ENCODE data around the gene WDFY4. TPM values are rescaled to one million over a fixed set of nuclear protein-coding genes. Genes with fewer than 3 reads are reported as not detected.

WDFY4 gene
- polyA plus RNA-seq, 4 donors: under 0.01 to 3.2 (median 0.88) TPM

DNA sequence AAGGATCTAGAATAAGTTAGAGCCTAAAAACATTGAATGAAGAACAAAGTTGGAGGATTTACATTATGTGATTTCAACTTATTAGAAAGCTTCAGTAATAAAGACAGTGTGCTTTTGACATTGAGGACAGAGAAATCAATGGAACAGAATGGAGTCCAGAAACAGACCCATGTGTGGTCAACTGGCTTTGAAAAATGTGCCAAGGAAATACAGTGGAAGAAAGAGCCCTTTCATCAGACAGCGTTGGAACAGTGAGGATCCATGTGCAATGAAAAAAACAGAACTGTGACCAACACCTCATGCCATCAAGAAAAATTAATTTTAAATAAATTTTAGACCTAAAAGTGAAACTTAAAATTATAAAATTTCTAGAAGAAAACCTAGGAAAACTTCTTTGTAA lies 305.6 kb downstream of the WDFY4 start:
- no peaks in the 10 kb centered on the region for H3K9me3 ChIP-seq (ENCODE audit: control insufficient read depth in 2 of 2, insufficient read depth in 1 of 2, low read depth in 1 of 2, low read length in 1 of 2)
- no peak overlapping the region for H3K27ac ChIP-seq (ENCODE audit: low read depth in 1 of 3, low read length in 2 of 3)
- H3K27me3 ChIP-seq (ENCODE audit: control insufficient read depth in 3 of 3, insufficient read depth in 3 of 3, low read length in 3 of 3): no peaks in the 10 kb centered on the region
- DNase-seq (no peak), FAIRE-seq (no peak)
- no peak overlapping the region for H3K4me3 ChIP-seq (ENCODE audit: low read depth in 1 of 3, low read length in 3 of 3)
- H3K4me1 ChIP-seq (ENCODE audit: control insufficient read depth in 3 of 3, insufficient read depth in 2 of 3, low read depth in 1 of 3, low read length in 2 of 3): no peaks in the 10 kb centered on the region
- WGBS, 3 donors: 88 to 93% (median 89%) methylated on average over 1 of the region's 1 CpG
- H3K36me3 ChIP-seq (ENCODE audit: control insufficient read depth in 3 of 3, insufficient read depth in 2 of 3, low read depth in 1 of 3, low read length in 3 of 3): no peaks in the 10 kb centered on the region

DNA sequence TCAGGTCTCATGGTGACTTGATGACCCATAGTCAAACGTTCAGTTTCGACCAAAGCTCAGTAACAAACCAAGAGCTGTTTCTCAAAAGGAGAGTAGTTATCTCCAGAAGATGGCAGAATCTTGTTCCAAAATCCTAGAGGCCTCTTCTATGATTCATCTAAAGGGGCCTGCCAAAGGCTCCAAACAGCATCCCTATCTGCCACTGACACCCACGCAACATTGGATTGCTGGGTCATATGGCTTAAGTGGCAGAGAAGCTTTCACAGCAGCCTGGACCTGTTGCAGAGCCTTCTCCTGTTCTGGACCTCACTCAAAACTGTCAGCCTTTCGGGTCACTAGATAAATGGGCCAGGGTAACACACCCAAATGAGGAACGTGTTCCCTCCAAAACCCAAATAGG lies 309.0 kb downstream of the WDFY4 start:
- WGBS, 3 donors: 87 to 90% (median 88%) methylated on average over 5 of the region's 5 CpGs
- no peak for DNase-seq
- peaks cover 0 to under 1% (median 0%) of the 10 kb centered on the region in 3 donors for H3K4me1 ChIP-seq (ENCODE audit: control insufficient read depth in 3 of 3, insufficient read depth in 2 of 3, low read depth in 1 of 3, low read length in 2 of 3)

DNA sequence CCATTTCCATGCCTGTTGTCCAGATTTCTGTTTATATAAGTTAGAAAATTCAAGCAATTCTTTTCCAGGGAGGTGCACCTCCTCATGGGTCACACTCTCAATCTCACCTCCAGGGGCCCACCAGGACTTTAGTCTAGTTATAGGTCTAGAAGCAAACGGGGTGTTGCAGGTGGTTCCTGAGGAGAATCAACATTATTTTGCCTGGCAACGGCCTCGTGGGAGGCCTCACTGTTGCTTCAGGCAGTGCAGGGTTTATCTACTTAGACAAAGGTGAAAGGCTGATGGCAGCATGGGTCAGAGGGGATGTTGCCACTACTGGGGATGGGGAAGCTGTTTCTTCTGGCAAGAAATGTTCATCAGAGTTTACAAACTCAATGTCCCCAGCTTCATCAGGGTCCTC lies 311.7 kb downstream of the WDFY4 start:
- FAIRE-seq (no peak), DNase-seq (peak in 1 of 2 donors; percentile 57)
- H3K4me3 ChIP-seq (ENCODE audit: low read depth in 1 of 3, low read length in 3 of 3): no peak overlapping the region
- H3K36me3 ChIP-seq (ENCODE audit: control insufficient read depth in 3 of 3, insufficient read depth in 2 of 3, low read depth in 1 of 3, low read length in 3 of 3): no peaks in the 10 kb centered on the region
- H3K27ac ChIP-seq (ENCODE audit: low read depth in 1 of 3, low read length in 2 of 3): no peak overlapping the region
- no peaks in the 10 kb centered on the region for H3K9me3 ChIP-seq (ENCODE audit: control insufficient read depth in 2 of 2, insufficient read depth in 1 of 2, low read depth in 1 of 2, low read length in 1 of 2)
- 17 to 57% (median 18%) methylated on average over 3 of the region's 3 CpGs for WGBS, 3 donors
- peaks cover 0 to 27% (median 2%) of the 10 kb centered on the region in 3 donors for H3K4me1 ChIP-seq (ENCODE audit: control insufficient read depth in 3 of 3, insufficient read depth in 2 of 3, low read depth in 1 of 3, low read length in 2 of 3)
- H3K27me3 ChIP-seq (ENCODE audit: control insufficient read depth in 3 of 3, insufficient read depth in 3 of 3, low read length in 3 of 3): no peaks in the 10 kb centered on the region

More for the DNA sequence above, 309.0 kb downstream of the WDFY4 start:
- no peak overlapping the region for H3K4me3 ChIP-seq (ENCODE audit: low read depth in 1 of 3, low read length in 3 of 3)
- no peaks in the 10 kb centered on the region for H3K27me3 ChIP-seq (ENCODE audit: control insufficient read depth in 3 of 3, insufficient read depth in 3 of 3, low read length in 3 of 3)
- H3K9me3 ChIP-seq (ENCODE audit: control insufficient read depth in 2 of 2, insufficient read depth in 1 of 2, low read depth in 1 of 2, low read length in 1 of 2): no peaks in the 10 kb centered on the region
- FAIRE-seq: no peak
- no peak overlapping the region for H3K27ac ChIP-seq (ENCODE audit: low read depth in 1 of 3, low read length in 2 of 3)
- no peaks in the 10 kb centered on the region for H3K36me3 ChIP-seq (ENCODE audit: control insufficient read depth in 3 of 3, insufficient read depth in 2 of 3, low read depth in 1 of 3, low read length in 3 of 3)

DNA sequence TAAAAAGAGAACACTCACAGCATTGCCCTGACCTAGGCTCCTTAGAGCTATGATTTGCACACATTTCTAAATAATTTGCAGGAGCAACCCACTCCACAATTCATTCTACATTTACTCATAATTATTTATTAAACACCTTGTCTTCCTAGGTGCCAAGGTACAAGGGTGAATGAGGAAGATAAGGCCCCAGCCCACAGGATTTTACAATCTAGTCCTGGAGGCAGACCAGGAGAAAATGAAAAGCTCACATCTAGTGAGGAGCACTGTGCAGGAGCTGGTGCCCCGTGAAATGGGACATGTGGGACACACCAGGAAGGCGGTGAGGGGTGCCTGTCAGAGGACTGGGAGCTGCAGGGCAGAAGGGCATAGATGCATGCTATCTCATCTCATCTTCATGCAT lies 314.7 kb downstream of the WDFY4 start:
- Histone ChIP-seq H3K4me1 (ENCODE audit: control insufficient read depth in 3 of 3, insufficient read depth in 2 of 3, low read depth in 1 of 3, low read length in 2 of 3) (peaks cover 3 to 38% (median 5%) of the 10 kb centered on the region in 3 donors), H3K9me3 (ENCODE audit: control insufficient read depth in 2 of 2, insufficient read depth in 1 of 2, low read depth in 1 of 2, low read length in 1 of 2) (no peaks in the 10 kb centered on the region), H3K27ac (ENCODE audit: low read depth in 1 of 3, low read length in 2 of 3) (no peak overlapping the region), H3K27me3 (ENCODE audit: control insufficient read depth in 3 of 3, insufficient read depth in 3 of 3, low read length in 3 of 3) (no peaks in the 10 kb centered on the region), H3K4me3 (ENCODE audit: low read depth in 1 of 3, low read length in 3 of 3) (no peak overlapping the region), H3K36me3 (ENCODE audit: control insufficient read depth in 3 of 3, insufficient read depth in 2 of 3, low read depth in 1 of 3, low read length in 3 of 3) (no peaks in the 10 kb centered on the region)
- DNase-seq (peak; percentile 48 to 53), FAIRE-seq (no peak)
- WGBS, 3 donors: 16 to 59% (median 20%) methylated on average over 2 of the region's 2 CpGs

DNA sequence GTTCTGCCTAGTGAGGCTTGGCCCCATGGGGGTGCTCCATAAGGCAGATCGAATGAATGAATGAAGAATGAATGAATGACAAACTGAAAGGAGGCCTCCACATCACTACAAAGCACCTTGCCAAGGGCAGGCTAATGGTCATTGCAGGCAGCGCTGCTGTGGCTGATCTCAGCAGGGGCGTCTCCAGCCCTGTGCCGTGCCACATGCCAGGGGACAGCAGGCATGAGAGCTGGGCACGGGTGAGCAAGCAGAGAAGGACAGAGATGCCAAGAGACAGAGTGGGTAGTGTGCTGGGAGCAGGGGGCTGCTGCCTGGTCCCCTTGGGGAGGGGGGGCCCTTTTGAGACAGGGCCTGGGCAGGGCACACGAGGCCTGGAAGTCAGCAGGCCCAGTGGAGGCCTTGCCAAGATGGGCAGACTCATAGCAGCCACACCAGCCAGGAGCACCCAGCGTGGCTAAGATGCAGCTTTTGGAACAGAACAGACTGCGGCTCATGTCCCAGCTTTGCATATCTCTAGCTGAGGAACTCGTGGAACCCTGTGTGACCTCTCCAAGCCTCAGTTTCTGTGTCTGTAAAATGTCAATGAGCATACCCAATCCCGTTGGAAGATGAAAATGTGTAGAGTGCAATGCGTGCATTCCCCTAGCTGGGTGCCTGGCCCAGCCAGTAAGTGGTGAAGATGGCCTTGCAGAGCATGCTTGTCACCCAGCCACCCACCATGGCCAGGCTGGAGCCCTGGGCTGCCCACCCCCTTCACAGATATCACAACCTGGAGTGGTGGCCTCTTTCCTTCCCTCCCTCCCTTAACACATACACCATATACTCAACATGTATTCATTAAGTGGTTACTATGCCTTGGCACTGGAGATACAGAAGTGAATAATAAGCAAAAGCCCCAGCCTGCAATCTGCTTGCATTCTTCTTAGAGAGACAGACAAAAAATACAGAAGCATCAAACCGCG lies 316.0 kb downstream of the WDFY4 start:
- H3K4me3 ChIP-seq (ENCODE audit: low read depth in 1 of 3, low read length in 3 of 3): no peak overlapping the region
- WGBS, 3 donors: 73 to 83% (median 78%) methylated on average over 13 of the region's 13 CpGs
- no peaks in the 10 kb centered on the region for H3K27me3 ChIP-seq (ENCODE audit: control insufficient read depth in 3 of 3, insufficient read depth in 3 of 3, low read length in 3 of 3)
- no peak for FAIRE-seq
- DNase-seq: no peak
- H3K4me1 ChIP-seq (ENCODE audit: control insufficient read depth in 3 of 3, insufficient read depth in 2 of 3, low read depth in 1 of 3, low read length in 2 of 3): peaks cover 3 to 38% (median 5%) of the 10 kb centered on the region in 3 donors
- H3K9me3 ChIP-seq (ENCODE audit: control insufficient read depth in 2 of 2, insufficient read depth in 1 of 2, low read depth in 1 of 2, low read length in 1 of 2): no peaks in the 10 kb centered on the region
- no peak overlapping the region for H3K27ac ChIP-seq (ENCODE audit: low read depth in 1 of 3, low read length in 2 of 3)
- no peaks in the 10 kb centered on the region for H3K36me3 ChIP-seq (ENCODE audit: control insufficient read depth in 3 of 3, insufficient read depth in 2 of 3, low read depth in 1 of 3, low read length in 3 of 3)

DNA sequence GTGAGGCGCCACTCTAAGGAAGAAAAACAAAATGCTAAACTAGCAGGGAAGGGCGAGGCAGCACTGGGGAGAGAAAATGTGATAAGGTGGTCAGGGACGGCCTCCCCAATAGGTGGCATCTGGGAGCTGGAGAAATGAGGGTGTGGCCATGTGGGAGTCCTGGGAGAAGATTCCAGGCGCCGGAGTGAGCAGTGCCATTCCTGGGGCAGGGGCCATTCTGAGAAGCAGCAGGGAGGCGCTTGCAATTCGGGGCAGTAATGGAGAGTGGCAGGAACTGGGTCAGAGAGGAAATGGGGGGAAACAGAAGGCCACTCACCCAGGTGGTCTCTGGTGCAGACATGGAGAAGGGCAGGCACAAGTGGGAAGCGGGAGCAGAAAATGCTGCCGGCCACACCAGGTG lies 316.7 kb downstream of the WDFY4 start:
- 36 to 64% (median 46%) methylated on average over 9 of the region's 9 CpGs for WGBS, 3 donors

DNA sequence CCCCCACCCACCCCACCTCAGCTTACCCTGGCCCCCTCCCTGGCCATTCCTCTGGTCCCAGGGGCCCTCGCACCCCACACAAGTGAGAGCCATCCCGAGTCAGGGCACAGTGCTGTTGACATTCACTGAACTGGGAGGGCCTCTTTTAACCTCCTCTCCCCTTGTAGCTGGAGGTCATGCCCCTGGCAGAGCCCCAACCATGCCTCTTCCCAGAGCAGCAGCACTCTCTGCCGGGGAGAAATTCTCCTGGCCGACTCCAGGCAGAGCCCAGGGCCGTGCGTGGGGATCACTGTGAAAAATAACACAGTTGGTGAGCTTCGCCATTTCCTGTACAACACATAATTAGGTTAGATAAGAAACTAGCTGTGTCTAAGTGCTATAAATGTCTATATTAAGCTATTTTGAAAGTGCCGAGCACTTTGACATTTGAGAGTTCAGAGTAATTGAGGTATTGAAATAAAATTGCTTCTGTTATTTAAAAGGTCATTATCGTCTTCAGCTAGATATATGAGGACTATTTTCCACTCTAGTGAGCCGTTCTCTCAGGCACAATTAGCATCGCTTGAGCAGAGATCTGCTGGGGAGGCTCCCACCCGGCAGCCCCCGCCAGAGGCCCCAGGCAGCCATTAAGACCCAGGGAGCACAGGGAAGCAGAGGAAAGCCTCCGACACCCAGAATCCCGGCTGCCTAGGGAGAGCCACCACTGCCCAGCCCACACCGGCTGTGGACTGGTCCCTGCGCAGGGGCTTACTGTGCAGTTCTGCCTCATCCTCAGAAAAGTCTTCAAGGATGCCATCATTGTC lies 317.4 kb downstream of the WDFY4 start:
- DNase-seq: peak in 1 of 2 donors; percentile 36
- no peak overlapping the region for H3K4me3 ChIP-seq (ENCODE audit: low read depth in 1 of 3, low read length in 3 of 3)
- FAIRE-seq: no peak
- H3K27ac ChIP-seq (ENCODE audit: low read depth in 1 of 3, low read length in 2 of 3): peak overlapping the region in 1 of 3 donors; percentile 72
- no peaks in the 10 kb centered on the region for H3K9me3 ChIP-seq (ENCODE audit: control insufficient read depth in 2 of 2, insufficient read depth in 1 of 2, low read depth in 1 of 2, low read length in 1 of 2)
- 35 to 52% (median 45%) methylated on average over 17 of the region's 17 CpGs for WGBS, 3 donors
- peaks cover 3 to 38% (median 5%) of the 10 kb centered on the region in 3 donors for H3K4me1 ChIP-seq (ENCODE audit: control insufficient read depth in 3 of 3, insufficient read depth in 2 of 3, low read depth in 1 of 3, low read length in 2 of 3)
- no peaks in the 10 kb centered on the region for H3K36me3 ChIP-seq (ENCODE audit: control insufficient read depth in 3 of 3, insufficient read depth in 2 of 3, low read depth in 1 of 3, low read length in 3 of 3)
- no peaks in the 10 kb centered on the region for H3K27me3 ChIP-seq (ENCODE audit: control insufficient read depth in 3 of 3, insufficient read depth in 3 of 3, low read length in 3 of 3)

More for the DNA sequence above, 316.7 kb downstream of the WDFY4 start:
- H3K4me1 ChIP-seq (ENCODE audit: control insufficient read depth in 3 of 3, insufficient read depth in 2 of 3, low read depth in 1 of 3, low read length in 2 of 3): peaks cover 3 to 38% (median 5%) of the 10 kb centered on the region in 3 donors
- H3K4me3 ChIP-seq (ENCODE audit: low read depth in 1 of 3, low read length in 3 of 3): no peak overlapping the region
- H3K9me3 ChIP-seq (ENCODE audit: control insufficient read depth in 2 of 2, insufficient read depth in 1 of 2, low read depth in 1 of 2, low read length in 1 of 2): no peaks in the 10 kb centered on the region
- H3K36me3 ChIP-seq (ENCODE audit: control insufficient read depth in 3 of 3, insufficient read depth in 2 of 3, low read depth in 1 of 3, low read length in 3 of 3): no peaks in the 10 kb centered on the region
- peak overlapping the region in 1 of 3 donors; percentile 72 for H3K27ac ChIP-seq (ENCODE audit: low read depth in 1 of 3, low read length in 2 of 3)
- no peaks in the 10 kb centered on the region for H3K27me3 ChIP-seq (ENCODE audit: control insufficient read depth in 3 of 3, insufficient read depth in 3 of 3, low read length in 3 of 3)
- FAIRE-seq: no peak
- DNase-seq: peak; percentile 68 to 74

DNA sequence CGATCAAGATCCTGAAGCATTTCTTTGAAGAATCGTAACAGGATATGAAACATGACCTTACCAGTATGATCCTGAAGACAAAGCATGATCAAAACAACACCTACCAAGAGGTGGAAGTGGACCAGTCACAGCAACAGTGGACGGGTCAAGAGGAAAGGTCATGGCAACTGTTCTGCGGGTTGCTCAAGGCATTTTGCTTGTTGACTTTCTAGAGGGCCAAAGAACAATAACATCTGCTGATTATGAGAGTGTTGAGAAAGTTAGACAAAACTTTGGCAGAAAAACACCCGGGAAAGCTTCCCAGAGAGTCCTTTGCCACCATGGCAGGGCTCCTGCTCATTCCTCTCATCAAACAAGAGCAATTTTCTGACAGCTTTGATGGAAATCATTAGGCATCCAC lies 320.6 kb downstream of the WDFY4 start:
- no peak for FAIRE-seq
- no peak overlapping the region for H3K27ac ChIP-seq (ENCODE audit: low read depth in 1 of 3, low read length in 2 of 3)
- no peaks in the 10 kb centered on the region for H3K27me3 ChIP-seq (ENCODE audit: control insufficient read depth in 3 of 3, insufficient read depth in 3 of 3, low read length in 3 of 3)
- no peaks in the 10 kb centered on the region for H3K9me3 ChIP-seq (ENCODE audit: control insufficient read depth in 2 of 2, insufficient read depth in 1 of 2, low read depth in 1 of 2, low read length in 1 of 2)
- H3K4me1 ChIP-seq (ENCODE audit: control insufficient read depth in 3 of 3, insufficient read depth in 2 of 3, low read depth in 1 of 3, low read length in 2 of 3): peaks cover 3 to 44% (median 5%) of the 10 kb centered on the region in 3 donors
- DNase-seq: no peak
- H3K36me3 ChIP-seq (ENCODE audit: control insufficient read depth in 3 of 3, insufficient read depth in 2 of 3, low read depth in 1 of 3, low read length in 3 of 3): no peaks in the 10 kb centered on the region
- H3K4me3 ChIP-seq (ENCODE audit: low read depth in 1 of 3, low read length in 3 of 3): no peak overlapping the region
- 72 to 84% (median 79%) methylated on average over 5 of the region's 5 CpGs for WGBS, 3 donors
